HCEC 1CT (cell line): Measurements from ENCODE around the gene CAPN5.

Experiments
- DNase-seq: peaks from one replicate; pipeline ENCODE4 v3.0.0-alpha.2; 2017

CAPN5 gene

DNA sequence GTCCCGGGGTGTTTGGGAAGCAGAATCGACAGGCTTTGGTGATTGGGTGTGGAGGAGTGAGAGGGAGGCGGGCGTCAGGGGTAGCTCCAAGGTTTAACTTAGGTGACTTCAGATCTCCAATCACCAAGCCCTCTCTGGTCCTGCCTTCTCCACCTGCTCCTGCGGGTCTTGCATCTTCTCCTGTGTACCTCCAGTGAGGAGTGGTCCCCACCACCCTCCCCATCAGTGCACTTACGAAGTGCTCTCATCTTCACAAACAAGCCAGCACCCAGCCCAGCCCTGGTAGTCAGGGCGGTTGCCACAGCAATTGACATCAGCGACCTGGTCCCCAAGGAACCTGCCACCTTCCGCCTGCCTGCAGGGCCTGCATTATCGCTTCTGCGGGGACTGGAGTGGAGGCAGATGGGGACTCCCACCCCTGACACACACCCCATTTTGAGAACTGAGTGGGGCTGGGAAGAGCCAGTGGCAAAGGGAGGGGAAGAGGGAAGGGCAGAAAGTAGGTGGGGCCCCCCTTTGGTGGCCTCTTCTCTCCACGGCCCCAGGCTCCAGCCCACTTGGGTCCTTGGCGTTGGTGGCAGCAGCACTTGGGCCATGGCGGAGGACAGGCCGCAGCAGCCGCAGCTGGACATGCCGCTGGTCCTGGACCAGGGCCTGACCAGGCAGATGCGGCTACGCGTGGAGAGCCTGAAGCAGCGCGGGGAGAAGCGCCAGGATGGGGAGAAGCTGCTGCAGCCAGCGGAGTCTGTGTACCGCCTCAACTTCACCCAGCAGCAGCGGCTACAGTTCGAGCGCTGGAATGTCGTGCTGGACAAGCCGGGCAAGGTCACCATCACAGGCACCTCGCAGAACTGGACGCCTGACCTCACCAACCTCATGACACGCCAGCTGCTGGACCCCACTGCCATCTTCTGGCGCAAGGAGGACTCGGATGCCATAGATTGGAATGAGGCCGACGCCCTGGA, 35.8 kb downstream of the CAPN5 start, which contains the start of gene OMP:
Gene OMP, plus strand, starts transcription at position 595 of the 965 bp plus-strand sequence. Its CDS starts 0 bp downstream, at position 595.
- DNase-seq = no peak

DNA sequence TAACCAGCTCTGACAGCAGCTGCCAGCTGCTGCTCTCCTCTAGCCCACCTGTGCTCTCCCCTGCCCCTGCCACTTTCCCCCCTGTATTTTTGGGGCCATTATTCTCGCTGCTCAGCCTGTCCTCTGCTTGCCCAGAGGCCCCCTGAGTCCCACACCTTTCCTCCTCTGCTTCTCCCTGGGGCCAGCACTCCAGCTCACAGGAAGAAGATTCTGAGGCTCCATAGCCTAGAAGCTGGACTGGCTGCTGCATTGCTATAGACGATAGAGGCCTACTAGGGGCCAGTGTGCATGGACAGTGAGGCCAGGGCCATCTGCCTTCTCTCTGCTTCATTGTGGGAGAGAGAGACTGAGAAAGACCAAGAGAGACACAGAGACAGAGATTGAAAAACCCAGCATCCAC, 36.5 kb downstream of the CAPN5 start:
- no peak for DNase-seq

DNA sequence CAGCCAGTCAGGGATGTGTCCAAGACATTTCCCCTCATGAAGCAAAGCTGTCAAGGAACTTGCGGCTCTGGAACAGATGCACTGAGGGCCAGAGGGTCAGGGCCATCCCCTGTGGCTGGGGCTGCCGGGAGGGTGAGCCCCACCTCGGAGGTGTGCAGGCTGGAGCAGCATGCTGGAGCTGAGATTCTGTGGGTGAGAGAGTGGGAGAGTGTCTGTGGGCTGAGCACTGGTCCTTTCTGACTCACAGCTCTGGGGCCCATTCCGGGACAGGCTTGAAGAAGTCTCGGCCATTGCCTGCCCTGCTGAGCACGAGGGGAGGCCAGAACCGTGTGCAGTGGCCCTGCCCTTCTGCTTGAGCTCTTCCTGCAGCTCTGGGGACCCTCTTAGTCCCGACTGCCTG, 38.0 kb downstream of the CAPN5 start:
- DNase-seq = no peak

DNA sequence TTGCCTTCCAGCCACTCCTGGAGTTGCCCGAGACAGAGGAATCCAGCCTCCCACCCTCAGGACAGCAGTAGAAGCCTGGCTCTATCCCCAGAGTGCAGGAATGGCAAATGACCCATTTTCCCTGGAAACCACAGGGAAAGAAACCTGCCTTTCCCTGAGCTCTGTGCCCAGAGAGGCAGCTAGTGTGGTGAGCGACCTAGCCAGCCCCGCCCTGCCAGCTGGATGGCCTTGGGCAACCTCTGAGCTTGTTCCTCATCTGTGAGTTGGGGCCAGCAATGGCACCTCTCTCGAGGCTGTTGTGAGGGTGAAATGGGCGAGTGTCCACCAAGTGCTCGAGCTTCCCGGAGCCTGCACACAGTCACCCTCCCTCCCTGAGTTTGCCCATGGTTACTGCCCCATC, 39.5 kb downstream of the CAPN5 start:
- no peak for DNase-seq

DNA sequence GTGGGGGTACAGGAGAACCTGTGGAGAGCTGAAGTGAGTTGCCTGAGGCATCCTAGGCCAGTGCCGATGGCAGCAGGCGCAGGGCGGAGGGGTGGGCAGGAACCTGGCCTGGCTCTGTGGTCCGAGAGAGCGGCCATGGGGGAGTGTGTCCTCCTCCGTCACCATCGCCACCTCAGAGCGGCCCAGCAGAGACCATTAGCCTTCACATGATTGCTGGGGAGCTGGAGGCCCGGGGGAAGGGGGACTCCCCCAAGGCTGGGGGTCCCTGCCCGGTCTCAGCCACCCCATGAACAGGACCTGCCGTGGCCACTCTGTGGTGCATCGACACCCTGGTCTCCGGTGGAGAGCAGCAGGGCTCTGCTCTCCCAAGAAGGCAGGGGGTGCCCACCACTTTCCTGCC, 40.0 kb downstream of the CAPN5 start:
- DNase-seq = no peak

DNA sequence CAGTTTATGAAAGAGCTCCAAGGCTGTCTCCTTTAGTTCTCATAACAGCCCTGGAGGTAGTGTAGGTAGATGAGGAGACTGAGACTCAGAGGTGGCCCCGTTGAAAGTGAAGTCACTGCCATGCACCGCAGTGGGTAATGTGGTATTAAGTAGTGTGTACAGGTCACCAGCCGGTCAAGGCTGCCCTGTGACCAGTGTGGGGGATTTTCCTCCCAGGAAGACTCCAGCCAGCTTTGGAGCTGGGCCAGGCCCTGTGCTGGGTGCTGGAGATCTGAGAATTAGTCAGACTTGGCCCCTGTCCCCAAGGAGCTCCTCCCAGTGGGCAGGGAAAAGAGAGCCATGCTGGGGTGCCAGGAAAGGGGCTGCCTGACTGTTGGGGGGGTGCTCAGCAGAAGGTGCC, 41.2 kb downstream of the CAPN5 start:
- DNase-seq = peak; percentile 87

DNA sequence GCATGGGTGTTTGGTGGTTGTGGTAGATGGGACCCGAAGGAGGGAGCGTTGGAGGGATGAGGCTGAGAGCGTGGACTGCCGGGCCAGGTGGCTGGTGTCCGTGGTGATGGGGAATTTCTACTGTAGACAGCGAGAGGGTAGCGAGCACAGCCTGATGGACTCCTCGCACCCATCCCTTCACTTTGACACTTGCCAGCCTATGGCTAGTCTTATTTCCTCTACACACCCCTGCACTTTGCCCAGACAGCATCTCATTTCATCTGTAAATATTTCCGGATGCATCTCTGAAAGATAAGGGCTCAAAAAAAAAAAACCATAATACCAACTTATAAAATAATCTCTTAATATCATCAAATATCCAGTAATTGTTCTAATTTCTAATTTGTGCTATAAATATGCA, 41.7 kb downstream of the CAPN5 start:
- no peak for DNase-seq

DNA sequence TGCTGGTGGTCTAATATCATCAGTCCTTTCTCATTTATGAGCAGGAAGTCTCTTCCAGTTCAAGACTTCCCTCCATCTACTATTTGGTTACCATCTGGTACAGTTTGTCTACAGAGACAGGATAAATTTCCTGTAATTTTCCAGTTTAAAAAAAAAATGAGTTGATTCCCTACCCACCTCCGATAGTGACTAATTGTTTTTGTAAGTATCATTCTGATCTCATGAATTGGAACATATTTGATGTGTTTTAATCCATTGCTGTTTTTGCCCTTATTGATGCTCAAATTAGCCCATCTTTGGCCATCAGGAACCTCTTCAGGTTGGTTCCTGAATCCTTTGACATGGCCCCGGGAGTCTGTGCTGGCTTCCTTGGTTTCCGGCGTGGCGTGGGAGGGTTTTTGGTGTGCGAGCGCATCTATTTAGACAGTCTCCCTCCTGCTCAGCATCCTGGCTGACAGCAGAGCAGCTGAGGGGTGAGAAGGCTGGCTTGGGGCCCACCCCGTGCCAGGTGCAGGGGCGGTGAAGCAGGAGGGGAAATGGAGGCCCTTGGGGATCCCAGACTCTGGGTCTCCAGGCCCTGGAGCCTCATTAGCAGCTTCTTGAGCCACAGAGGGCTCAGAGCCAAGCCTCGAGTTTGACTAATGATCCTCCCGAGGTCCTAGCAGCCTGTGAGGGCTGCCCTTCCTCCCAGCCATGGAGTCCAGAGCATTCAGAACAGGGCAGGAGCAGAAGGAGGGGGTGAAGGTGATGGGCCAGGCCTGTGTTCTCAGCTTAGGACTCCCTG, 42.7 kb downstream of the CAPN5 start:
- DNase-seq = peak; percentile 67

DNA sequence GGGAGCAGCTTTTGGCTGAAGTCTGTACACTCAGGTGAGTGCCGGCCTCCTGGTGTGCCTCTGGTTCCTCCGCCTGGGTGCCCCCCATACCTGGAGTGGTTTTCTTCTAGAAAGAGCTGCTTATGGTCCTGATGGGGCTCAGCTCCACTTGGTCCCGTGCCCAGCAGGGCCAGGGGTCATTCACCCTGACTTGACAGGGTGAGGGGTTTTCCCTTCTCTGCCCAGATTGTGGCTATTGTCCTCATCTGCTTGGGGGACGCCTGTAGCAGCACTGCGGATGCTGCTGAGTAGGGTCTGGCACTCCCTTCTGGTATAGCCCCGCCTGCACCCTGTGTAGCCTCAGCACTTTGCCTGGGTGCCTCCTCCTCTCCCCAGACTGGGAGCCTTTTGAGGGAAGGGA, 44.1 kb downstream of the CAPN5 start:
- DNase-seq = no peak

DNA sequence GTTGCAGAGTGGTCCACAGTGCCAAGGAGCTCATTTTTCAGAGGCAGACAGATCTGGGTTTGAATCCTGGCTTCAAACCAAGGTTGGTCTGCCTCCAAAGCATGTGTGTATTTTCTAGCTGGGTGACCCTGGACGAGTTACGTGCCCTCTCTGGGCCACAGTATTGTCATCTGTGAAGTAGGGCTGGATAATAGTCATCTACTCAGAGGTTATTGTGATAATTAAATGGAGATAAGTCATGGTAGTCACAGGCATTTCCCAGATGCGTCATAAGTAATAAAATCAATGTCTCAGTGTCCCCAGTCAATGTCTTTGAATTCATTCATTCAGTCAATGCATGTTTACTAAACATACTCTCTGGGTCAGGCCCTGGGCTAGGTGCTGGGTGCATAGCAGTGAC, 44.5 kb downstream of the CAPN5 start:
- DNase-seq = no peak

DNA sequence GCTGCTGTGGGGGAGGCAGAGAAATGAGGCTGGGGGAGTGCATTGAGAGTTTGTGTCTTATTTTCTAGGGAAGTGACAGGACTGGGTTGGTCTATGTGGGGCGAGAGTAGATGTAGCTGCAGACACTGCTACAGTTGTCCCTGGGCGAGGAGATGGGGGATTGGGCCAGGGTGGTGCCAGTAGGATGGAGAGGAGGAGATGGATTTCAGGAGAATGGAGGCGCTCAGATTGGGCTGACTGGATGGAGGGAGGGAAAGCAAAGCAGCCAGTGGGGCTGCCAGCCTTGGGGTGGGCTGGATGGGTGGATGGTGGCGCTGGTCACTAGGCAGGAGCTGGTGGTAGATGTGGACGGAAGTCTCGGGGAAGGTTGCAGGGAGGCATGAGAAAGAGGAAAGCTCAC, 45.2 kb downstream of the CAPN5 start:
- no peak for DNase-seq

DNA sequence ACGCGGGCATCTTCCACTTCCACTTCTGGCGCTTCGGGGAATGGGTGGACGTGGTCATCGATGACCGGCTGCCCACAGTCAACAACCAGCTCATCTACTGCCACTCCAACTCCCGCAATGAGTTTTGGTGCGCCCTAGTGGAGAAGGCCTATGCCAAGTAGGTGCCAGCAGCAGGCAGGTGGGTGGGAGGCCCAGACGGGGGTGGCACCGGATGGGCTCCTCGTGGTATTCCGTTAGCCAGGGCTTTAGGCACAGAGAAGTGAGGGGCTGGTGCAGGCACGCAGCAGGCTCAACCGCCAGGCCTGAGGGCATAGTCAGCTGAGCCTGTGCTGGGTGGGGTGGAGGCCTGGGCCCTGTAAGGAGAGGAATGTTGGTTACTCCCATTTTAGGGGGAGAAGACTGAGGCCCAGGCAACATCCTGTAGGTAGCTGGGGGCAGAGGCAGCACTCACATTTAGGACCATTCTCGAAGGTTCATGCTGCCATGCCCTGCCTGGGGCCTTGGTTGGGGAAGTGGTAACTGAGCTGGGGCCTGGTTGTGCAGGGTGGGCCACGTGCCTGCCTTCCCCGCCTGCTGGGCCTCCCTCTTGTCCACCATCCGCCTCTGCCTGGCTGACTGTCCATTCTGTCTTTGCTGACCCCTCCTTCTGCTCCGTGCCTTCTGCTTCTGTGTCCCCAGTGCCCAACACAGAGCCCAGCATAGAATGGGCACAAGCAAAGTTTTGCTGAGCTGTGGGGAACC, 46.0 kb downstream of the CAPN5 start:
- no peak for DNase-seq

DNA sequence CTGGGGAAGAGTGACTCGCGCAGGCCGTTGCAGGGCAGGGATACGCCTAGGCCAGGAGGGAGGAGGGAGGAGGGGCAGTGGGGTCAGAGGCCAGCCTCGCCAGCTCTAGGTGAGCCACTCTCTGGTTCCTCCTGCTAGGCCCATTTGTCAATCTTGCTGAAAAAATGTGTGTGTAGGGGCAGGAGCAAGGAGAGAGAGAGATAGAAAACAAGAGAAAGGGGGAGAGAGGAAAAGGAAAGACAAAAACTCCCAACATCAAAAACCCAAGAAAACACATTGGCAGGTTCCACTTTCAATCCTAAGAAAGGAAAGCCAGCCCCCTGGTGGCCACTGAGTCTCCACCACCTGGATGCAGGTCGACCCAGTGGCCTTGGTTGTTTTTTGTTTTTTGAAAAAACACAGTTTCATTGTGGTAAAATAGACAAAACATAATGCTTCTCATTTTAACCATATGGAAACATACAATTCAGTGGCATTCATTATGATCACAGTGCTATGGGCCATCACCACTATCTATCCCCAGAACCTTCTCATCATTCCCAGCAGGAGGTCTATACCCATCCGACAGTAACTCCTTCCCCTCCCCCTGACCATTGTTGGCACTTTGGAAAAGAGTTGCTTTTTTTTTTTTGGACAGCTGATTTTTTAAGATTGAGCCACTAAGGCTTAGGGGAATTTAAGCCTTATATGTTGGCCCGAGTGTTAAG, 46.8 kb downstream of the CAPN5 start:
- DNase-seq = peak; percentile 37

DNA sequence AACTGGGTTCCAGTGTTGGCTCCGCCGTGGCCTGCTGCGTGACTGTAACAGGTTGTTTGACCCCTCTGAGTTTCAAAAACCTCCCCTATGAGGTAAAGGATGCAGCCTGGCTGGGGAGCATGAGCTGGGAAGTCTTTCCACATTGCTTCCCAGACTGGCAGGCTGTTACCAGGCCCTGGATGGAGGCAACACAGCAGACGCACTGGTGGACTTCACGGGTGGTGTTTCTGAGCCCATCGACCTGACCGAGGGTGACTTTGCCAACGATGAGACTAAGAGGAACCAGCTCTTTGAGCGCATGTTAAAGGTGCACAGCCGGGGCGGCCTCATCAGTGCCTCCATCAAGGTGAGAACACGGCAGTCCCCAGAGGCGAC, 47.3 kb downstream of the CAPN5 start:
- no peak for DNase-seq

DNA sequence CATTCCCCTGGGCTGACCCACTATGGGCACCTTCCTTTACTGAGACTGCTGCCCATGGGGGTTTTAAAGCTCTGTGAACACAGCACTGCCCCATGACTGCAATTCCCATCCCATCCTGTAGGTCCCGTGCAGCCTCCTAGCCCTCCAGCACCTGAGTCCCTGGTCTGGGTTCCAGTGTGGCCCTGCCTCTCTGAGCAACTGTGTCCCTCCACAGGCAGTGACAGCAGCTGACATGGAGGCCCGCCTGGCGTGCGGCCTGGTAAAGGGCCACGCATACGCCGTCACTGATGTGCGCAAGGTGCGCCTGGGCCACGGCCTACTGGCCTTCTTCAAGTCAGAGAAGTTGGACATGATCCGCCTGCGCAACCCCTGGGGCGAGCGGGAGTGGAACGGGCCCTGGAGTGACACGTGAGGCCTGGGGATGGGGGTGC, 48.4 kb downstream of the CAPN5 start:
- no peak for DNase-seq

DNA sequence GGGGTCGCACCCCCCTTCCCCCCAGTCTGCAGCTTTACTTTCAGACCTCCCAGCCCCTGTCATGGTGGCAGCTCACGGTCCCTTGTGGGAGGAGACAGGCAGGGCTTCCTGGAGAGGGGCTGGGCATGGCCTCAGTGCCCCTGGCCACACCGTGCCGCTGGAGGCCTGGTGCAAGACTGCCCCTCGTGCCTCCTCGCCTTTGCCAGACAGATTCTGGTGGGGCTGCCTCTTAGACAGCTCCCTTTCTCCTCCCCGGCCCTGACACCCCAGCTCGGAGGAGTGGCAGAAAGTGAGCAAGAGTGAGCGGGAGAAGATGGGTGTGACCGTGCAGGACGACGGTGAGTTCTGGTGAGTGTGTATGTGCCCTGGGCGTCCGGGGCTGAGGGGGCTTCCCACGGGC, 49.2 kb downstream of the CAPN5 start:
- DNase-seq = no peak

DNA sequence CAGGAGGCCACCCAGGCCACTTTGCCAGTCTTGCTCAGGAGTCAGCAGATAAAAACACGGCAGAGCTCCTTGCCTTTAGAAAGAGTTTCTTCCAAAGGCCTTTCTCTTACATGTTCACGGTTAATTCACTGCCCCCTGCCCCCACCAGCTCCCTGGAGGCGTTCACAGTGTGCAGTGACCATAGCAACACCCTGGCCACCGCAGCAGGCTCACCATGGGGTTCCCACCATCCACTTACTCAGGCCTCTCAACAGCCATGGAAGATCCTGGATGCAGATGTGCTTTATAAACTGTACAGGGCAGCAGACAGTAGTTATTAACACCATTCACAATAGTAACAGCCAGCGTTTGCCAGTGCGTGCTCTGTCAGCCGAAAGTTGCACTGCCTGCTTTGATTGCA, 50.7 kb downstream of the CAPN5 start:
- no peak for DNase-seq

DNA sequence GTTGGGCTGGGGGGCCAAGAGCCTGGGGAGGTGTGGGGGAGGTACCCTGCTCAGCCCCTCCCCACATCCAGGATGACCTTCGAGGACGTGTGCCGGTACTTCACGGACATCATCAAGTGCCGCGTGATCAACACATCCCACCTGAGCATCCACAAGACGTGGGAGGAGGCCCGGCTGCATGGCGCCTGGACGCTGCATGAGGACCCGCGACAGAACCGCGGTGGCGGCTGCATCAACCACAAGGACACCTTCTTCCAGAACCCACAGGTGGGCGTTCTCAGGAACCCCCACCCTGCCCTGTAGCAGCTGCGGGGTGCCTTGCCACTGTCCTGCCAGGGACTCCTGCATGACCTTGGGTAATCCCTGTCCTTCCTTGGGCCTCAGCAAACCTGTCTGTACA, 51.3 kb downstream of the CAPN5 start:
- no peak for DNase-seq

DNA sequence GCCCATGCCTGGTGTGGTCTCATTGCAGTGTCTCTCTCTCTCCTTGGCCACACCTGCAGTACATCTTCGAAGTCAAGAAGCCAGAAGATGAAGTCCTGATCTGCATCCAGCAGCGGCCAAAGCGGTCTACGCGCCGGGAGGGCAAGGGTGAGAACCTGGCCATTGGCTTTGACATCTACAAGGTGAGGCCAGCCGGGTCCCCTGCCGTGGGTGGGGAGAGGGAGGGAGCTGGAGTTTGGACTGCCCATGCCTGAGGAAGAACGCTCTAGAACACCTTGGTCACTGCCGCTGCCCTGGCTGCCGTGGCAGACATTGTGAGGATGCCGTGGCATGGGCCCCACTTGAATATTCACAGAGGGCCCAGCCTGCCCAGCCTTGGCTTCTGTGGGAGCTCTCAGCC, 52.2 kb downstream of the CAPN5 start:
- DNase-seq = no peak

DNA sequence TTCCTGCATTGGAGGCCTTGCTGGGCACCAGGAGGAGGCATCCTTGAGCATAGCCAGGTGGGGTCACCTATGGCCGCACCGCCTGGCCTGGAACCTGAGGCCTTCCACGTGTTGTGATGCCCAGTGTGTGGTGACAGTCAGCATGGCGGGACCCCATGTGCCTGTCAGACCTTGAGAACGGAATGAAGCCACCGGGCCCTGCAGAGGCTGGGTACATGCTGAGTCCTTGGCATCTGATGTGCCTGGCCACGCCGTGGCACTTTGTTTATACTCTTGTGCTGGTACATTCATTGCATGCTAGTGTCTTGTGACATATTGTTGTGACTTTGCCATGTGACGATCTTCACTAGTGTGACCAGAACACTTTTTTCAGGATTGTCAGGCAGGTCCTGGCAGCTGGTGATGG, 52.8 kb downstream of the CAPN5 start:
- no peak for DNase-seq

DNA sequence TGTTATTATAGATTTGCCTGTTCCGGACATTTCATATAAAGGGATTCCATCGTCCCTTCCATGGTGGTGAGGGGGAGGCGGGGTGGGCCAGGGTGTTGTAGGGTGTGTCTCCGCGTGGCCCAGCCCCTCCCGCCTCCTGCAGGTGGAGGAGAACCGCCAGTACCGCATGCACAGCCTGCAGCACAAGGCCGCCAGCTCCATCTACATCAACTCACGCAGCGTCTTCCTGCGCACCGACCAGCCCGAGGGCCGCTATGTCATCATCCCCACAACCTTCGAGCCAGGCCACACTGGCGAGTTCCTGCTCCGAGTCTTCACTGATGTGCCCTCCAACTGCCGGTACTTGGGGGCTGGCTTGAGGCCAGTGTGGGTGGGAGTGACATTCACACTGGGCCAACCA, 53.8 kb downstream of the CAPN5 start:
- DNase-seq = no peak

DNA sequence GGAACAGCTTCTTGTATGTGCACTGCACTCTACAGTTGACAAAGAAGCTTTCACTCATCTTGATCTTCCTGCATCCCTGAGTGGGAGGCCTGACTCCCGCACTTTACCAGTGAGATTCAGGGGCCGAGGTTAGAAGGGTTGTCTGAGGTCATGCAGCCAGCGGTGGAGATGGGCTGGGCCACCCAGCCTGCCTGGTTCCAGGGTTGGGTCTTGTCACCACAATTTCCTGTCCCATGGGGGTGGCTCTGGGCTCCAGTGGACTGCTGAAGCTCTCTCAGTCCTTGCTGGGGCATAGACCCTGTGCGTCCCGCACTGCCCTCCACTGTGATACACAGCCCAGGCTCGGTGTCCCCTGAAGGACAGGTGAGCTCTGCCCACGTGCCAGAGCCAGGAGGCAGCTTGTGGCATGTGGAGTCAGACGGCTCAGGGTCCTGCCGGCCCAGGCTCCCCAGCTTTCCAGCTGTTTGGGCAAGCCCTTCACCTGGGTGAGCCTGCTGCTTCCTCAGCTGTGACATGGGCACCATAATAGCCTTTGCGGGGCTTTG, 54.4 kb downstream of the CAPN5 start:
- DNase-seq = no peak
